Gastroesophageal sphincter (tissue), 3 donors: ENCODE measurements around the gene CHSY1.

Source experiments
- EP300 ChIP-seq: sonication (generic); formaldehyde crosslinking; IDR thresholded peaks from one replicate; pipeline ENCODE4 v1.6.1; 2017; ENCODE audit warnings: antibody characterized with exemption, mild to moderate bottlenecking
- POLR2A ChIP-seq, 2 donors: fragments of 450-650 bp; IDR thresholded peaks; one replicate each; pipeline ENCODE4 v1.6.1; 2017; ENCODE audit warnings: antibody characterized with exemption in 2 of 2, mild to moderate bottlenecking in 2 of 2, moderate library complexity in 1 of 2
- POLR2AphosphoS5 ChIP-seq: sonication (generic); formaldehyde crosslinking; IDR thresholded peaks from one replicate; pipeline ENCODE4 v1.6.1; 2017; ENCODE audit warnings: antibody characterized with exemption
- TF ChIP-seq, protein P1 (sequence below), 4 experiments: fragments of 200-600 bp in 2 of 4; fragments of 450-650 bp in 2 of 4; sonication (generic) in 1 of 4; IDR thresholded peaks; one replicate each; pipeline ENCODE4 v1.5.1; 2017 to 2019; ENCODE audit warnings: antibody characterized with exemption in 4 of 4, mild to moderate bottlenecking in 2 of 4, moderate library complexity in 2 of 4

DNA sequence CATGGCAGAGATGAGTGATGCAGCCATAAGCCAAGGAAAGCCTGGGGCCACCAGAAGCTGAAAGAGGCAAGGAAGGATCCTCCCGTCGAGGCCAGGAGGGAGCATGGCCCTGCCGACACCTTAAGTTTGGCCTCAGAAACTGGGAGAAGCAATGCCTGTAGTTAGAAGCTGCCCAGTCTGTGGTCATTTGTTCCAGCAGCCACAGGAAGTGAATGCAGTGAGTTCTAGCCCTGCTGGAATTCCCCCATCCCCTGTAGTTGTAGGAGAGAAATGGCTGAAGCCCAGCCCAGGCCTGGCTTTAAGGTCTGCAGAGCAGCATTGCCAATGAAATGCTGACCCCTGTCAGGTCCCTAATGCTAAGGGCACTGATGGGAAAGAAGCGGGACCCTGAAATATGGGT lies 12.2 kb upstream of the CHSY1 start:
- no peak for TF ChIP-seq POLR2AphosphoS5
- TF ChIP-seq EP300, result no peak
- TF ChIP-seq, protein P1, sequence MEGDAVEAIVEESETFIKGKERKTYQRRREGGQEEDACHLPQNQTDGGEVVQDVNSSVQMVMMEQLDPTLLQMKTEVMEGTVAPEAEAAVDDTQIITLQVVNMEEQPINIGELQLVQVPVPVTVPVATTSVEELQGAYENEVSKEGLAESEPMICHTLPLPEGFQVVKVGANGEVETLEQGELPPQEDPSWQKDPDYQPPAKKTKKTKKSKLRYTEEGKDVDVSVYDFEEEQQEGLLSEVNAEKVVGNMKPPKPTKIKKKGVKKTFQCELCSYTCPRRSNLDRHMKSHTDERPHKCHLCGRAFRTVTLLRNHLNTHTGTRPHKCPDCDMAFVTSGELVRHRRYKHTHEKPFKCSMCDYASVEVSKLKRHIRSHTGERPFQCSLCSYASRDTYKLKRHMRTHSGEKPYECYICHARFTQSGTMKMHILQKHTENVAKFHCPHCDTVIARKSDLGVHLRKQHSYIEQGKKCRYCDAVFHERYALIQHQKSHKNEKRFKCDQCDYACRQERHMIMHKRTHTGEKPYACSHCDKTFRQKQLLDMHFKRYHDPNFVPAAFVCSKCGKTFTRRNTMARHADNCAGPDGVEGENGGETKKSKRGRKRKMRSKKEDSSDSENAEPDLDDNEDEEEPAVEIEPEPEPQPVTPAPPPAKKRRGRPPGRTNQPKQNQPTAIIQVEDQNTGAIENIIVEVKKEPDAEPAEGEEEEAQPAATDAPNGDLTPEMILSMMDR (IDR thresholded peaks at IDR 0.05), result no peak
- TF ChIP-seq POLR2A (IDR thresholded peaks at IDR 0.05), result no peak
